GM18867 (cell line): Measurements from ENCODE around the gene SPATC1L.
"Not testable (repeated sequence)": the region's sequence is repeated elsewhere in the genome, so short reads cannot be mapped to it uniquely, and the experiment has no call there.

Source experiments
- ATAC-seq: cut with Tn5 transposase; IDR thresholded peaks from one replicate; pipeline ENCODE4 v1.9.1; 2021; ENCODE audit warnings: mild to moderate bottlenecking, moderate library complexity; ENCODE audit not compliant: unreplicated experiment

SPATC1L gene

GRCh38 chr21:46183910-46184624 is at the start of gene SPATC1L:
SPATC1L (minus strand) TSS chr21:46184459; CDS start chr21:46182816, 1,643 bp downstream.
- peak; percentile 52 for ATAC-seq

GRCh38 chr21:46229923-46230260 is 45.6 kb upstream of the SPATC1L start:
- ATAC-seq: no peak

GRCh38 chr21:46229133-46229922 is 45.1 kb upstream of the SPATC1L start:
- ATAC-seq: peak; percentile 27

- ATAC-seq: peak; percentile 88
Observed at GRCh38 chr21:46228345-46229051, 44.2 kb upstream of the SPATC1L start, which contains the start of gene LSS. LSS (minus strand) TSS chr21:46228774; CDS start chr21:46228745, 29 bp downstream.

GRCh38 chr21:46227811-46228344 is 43.6 kb upstream of the SPATC1L start:
- ATAC-seq: no peak

- ATAC-seq: no peak
Observed at GRCh38 chr21:46226920-46227599, 42.8 kb upstream of the SPATC1L start.

- ATAC-seq: no peak
Observed at GRCh38 chr21:46226146-46226545, 41.9 kb upstream of the SPATC1L start.

- ATAC-seq: not testable (repeated sequence)
Observed at GRCh38 chr21:46223661-46224060, 39.4 kb upstream of the SPATC1L start.

GRCh38 chr21:46223217-46223616 is 39.0 kb upstream of the SPATC1L start:
- no peak for ATAC-seq

- ATAC-seq: no peak
Observed at GRCh38 chr21:46222436-46223116, 38.3 kb upstream of the SPATC1L start.

- ATAC-seq: no peak
Observed at GRCh38 chr21:46221664-46222435, 37.6 kb upstream of the SPATC1L start.

GRCh38 chr21:46220847-46221246 is 36.6 kb upstream of the SPATC1L start:
- ATAC-seq: no peak

- no peak for ATAC-seq
Observed at GRCh38 chr21:46220275-46220810, 36.1 kb upstream of the SPATC1L start.

GRCh38 chr21:46219591-46220239 is 35.5 kb upstream of the SPATC1L start:
- no peak for ATAC-seq

- no peak for ATAC-seq
Observed at GRCh38 chr21:46218906-46219590, 34.8 kb upstream of the SPATC1L start.

- ATAC-seq: no peak
Observed at GRCh38 chr21:46217511-46218196, 33.4 kb upstream of the SPATC1L start.

- no peak for ATAC-seq
Observed at GRCh38 chr21:46216132-46216747, 32.0 kb upstream of the SPATC1L start.
